HepG2 (cell line): ENCODE results near the gene CBX2. TPM values are rescaled to one million over a fixed set of nuclear protein-coding genes. Genes with fewer than 3 reads are reported as not detected.
A peak's percentile ranks its signal among the peaks of the same experiment; 100 is the strongest.

Experiments used
- ATF3 ChIP-seq: sonication (generic); formaldehyde crosslinking; IDR thresholded peaks from 2 replicates; pipeline ENCODE4 v1.4.0; 2020; ENCODE audit warnings: missing genetic modification reagents
- CHD4 ChIP-seq: fragments of 200-600 bp; sonication (generic); IDR thresholded peaks from 2 replicates; pipeline ENCODE4 v1.7.0; 2017; ENCODE audit warnings: mild to moderate bottlenecking, low read length, borderline replicate concordance
- DBP ChIP-seq: sonication (generic); formaldehyde crosslinking; IDR thresholded peaks from 2 replicates; pipeline ENCODE4 v1.4.0; 2020; ENCODE audit warnings: missing genetic modification reagents; ENCODE audit errors: not compliant biosample characterization
- HMG20A ChIP-seq: IDR thresholded peaks from 2 replicates; pipeline ENCODE4 v1.6.1; 2016; ENCODE audit warnings: borderline replicate concordance
- KLF15 ChIP-seq: sonication (generic); formaldehyde crosslinking; IDR thresholded peaks from 2 replicates; pipeline ENCODE4 v1.8.1; 2023; ENCODE audit warnings: borderline replicate concordance, mild to moderate bottlenecking, inconsistent platforms, missing genetic modification reagents, mixed read lengths
- MBNL3 ChIP-seq: fragments of 250-450 bp; sonication (Bioruptor Pico); conservative IDR thresholded peaks from 2 replicates; pipeline ENCODE4 v1.8.0; 2022; ENCODE audit warnings: mild to moderate bottlenecking, inconsistent platforms
- MED13 ChIP-seq: sonication (generic); formaldehyde crosslinking; IDR thresholded peaks from 2 replicates; pipeline ENCODE4 v1.5.0; 2020; ENCODE audit warnings: missing genetic modification reagents
- MTA1 ChIP-seq: sonication (generic); formaldehyde crosslinking; IDR thresholded peaks from 2 replicates; pipeline ENCODE4 v1.4.0; 2020; ENCODE audit warnings: missing genetic modification reagents, mild to moderate bottlenecking, borderline replicate concordance
- MYNN ChIP-seq: sonication (generic); formaldehyde crosslinking; IDR thresholded peaks from 2 replicates; pipeline ENCODE4 v1.4.0; 2020; ENCODE audit warnings: mild to moderate bottlenecking, low read depth, missing genetic modification reagents
- RORA ChIP-seq: sonication (generic); formaldehyde crosslinking; IDR thresholded peaks from 2 replicates; pipeline ENCODE4 v1.5.0; 2020; ENCODE audit warnings: mild to moderate bottlenecking, missing genetic modification reagents, moderate library complexity
- SCMH1 ChIP-seq: sonication (generic); formaldehyde crosslinking; IDR thresholded peaks from 2 replicates; pipeline ENCODE4 v1.9.0; 2021; ENCODE audit warnings: missing genetic modification reagents, mild to moderate bottlenecking, borderline replicate concordance
- TCF7L2 ChIP-seq: IDR thresholded peaks from 2 replicates; pipeline ENCODE4 v1.6.1; 2011; ENCODE audit warnings: mild to moderate bottlenecking, low read depth, low read length, moderate library complexity
- TEAD2 ChIP-seq: sonication (generic); formaldehyde crosslinking; IDR thresholded peaks from 2 replicates; pipeline ENCODE4 v1.9.0; 2021; ENCODE audit warnings: missing genetic modification reagents
- ZBTB2 ChIP-seq: sonication (generic); formaldehyde crosslinking; IDR thresholded peaks from 2 replicates; pipeline ENCODE4 v1.8.0; 2022; ENCODE audit warnings: low read depth, missing genetic modification reagents
- ZBTB44 ChIP-seq: sonication (generic); formaldehyde crosslinking; IDR thresholded peaks from 2 replicates; pipeline ENCODE4 v1.4.0; 2020; ENCODE audit warnings: missing genetic modification reagents
- ZNF10 ChIP-seq: sonication (generic); formaldehyde crosslinking; IDR thresholded peaks from 2 replicates; pipeline ENCODE4 v1.4.0; 2020; ENCODE audit warnings: mild to moderate bottlenecking, low read depth, missing genetic modification reagents, borderline replicate concordance
- ZNF18 ChIP-seq: sonication (generic); formaldehyde crosslinking; IDR thresholded peaks from 2 replicates; pipeline ENCODE4 v1.8.0; 2022; ENCODE audit warnings: mild to moderate bottlenecking, missing genetic modification reagents; ENCODE audit not compliant: insufficient replicate concordance
- ZNF232 ChIP-seq: sonication (generic); formaldehyde crosslinking; IDR thresholded peaks from 2 replicates; pipeline ENCODE4 v1.4.0; 2020; ENCODE audit warnings: missing genetic modification reagents, borderline replicate concordance
- ZNF431 ChIP-seq: sonication (generic); formaldehyde crosslinking; IDR thresholded peaks from 2 replicates; pipeline ENCODE4 v1.9.0; 2022; ENCODE audit warnings: missing genetic modification reagents, low read depth, mild to moderate bottlenecking, borderline replicate concordance
- ZNF562 ChIP-seq: sonication (generic); formaldehyde crosslinking; IDR thresholded peaks from 2 replicates; pipeline ENCODE4 v1.8.0; 2022; ENCODE audit warnings: missing genetic modification reagents, borderline replicate concordance
- ZNF563 ChIP-seq: sonication (generic); formaldehyde crosslinking; IDR thresholded peaks from 2 replicates; pipeline ENCODE4 v1.8.0; 2022; ENCODE audit warnings: mild to moderate bottlenecking, moderate library complexity, missing genetic modification reagents
- ZNF652 ChIP-seq: IDR thresholded peaks from 2 replicates; pipeline ENCODE4 v1.6.1; 2016; ENCODE audit warnings: low read depth, borderline replicate concordance
- ZSCAN21 ChIP-seq: sonication (generic); formaldehyde crosslinking; IDR thresholded peaks from 2 replicates; pipeline ENCODE4 v1.8.0; 2022; ENCODE audit warnings: mild to moderate bottlenecking, missing genetic modification reagents, moderate library complexity, borderline replicate concordance
- polyA plus RNA-seq, 8 experiments: library from polyadenylated mRNA; depleted of rRNA in 3 of 8; stranded (reverse) in 7 of 8; unstranded in 1 of 8; fragments of >200 nt; fragmentation: Illumina TruSeq in 4 of 8; extraction: Trizol in 4 of 8; gene quantifications; 2 replicates each; pipeline versions ENCODE4 v1.2.1 to v1.2.3, GENCODE V29; 2011 to 2016; ENCODE audit warnings: low read depth in 4 of 8, missing spikeins in 1 of 8, mixed read lengths in 1 of 8; ENCODE audit not compliant: insufficient read depth in 1 of 8
- total RNA-seq, 5 experiments: library from RNA; depleted of rRNA; stranded (reverse); fragments of >200 nt; fragmentation: Illumina TruSeq; extraction: Trizol; gene quantifications; 2 replicates each; pipeline ENCODE4 v1.2.3, GENCODE V29; 2016; ENCODE audit warnings: low read depth in 1 of 5

The CBX2 gene
- total and polyA plus RNA-seq, 2 of the 13 experiments (the other 11 are each of a cell fraction or from before 2014, with no cell fraction given) = 14.5 to 31.1 TPM

- TF ChIP-seq ZNF431 = no peak; the same call in 1 of the 2 replicates
- peak; percentile 96 for TF ChIP-seq DBP (CRISPR knock-in tag)
- TF ChIP-seq RORA = no peak
- TF ChIP-seq ZNF652 (CRISPR knock-in tag) = no peak
- TF ChIP-seq MTA1 (CRISPR knock-in tag) = peak; percentile 72
- TF ChIP-seq SCMH1 (CRISPR knock-in tag) = no peak
- peak; percentile 11; the same call in 1 of the 2 replicates for TF ChIP-seq HMG20A (CRISPR knock-in tag)
- no peak for TF ChIP-seq ZNF10
- peak; percentile 47; the same call in 1 of the 2 replicates for TF ChIP-seq KLF15 (CRISPR knock-in tag)
- TF ChIP-seq TCF7L2 = no peak
- TF ChIP-seq ZBTB44 = no peak
- TF ChIP-seq ZNF562 (CRISPR knock-in tag) = no peak
- peak; percentile 86; the same call in 1 of the 2 replicates for TF ChIP-seq ZNF232 (CRISPR knock-in tag)
- no peak for TF ChIP-seq MBNL3 (CRISPR knock-in tag)
- 0 out of 2 replicates have a peak, but pooled peaks have one; percentile 69 for TF ChIP-seq MED13 (CRISPR knock-in tag)
- TF ChIP-seq ZNF18 (CRISPR knock-in tag) = no peak
- no peak for TF ChIP-seq ZSCAN21
- TF ChIP-seq CHD4 = no peak
- no peak; the same call in 1 of the 2 replicates for TF ChIP-seq ZNF563 (CRISPR knock-in tag)
- TF ChIP-seq MYNN (CRISPR knock-in tag) = peak; percentile 41; the same call in 1 of the 2 replicates
- no peak for TF ChIP-seq ZBTB2
- TF ChIP-seq ATF3 (CRISPR knock-in tag) = 0 out of 2 replicates have a peak, but pooled peaks have one; percentile 21
- no peak for TF ChIP-seq TEAD2 (CRISPR knock-in tag)
These were observed 36.0 kb upstream of the CBX2 start (continued) for GRCh38 chr17:79741751-79742588.
